HG03103 (cell line): ENCODE measurements around the gene CNOT8.
"Not testable (repeated sequence)": the region's sequence is repeated elsewhere in the genome, so short reads cannot be mapped to it uniquely, and the experiment has no call there.

Source experiments
- ATAC-seq: cut with Tn5 transposase; IDR thresholded peaks from one replicate; pipeline ENCODE4 v1.9.1; 2021; ENCODE audit warnings: low read depth; ENCODE audit not compliant: unreplicated experiment

The CNOT8 gene

DNA sequence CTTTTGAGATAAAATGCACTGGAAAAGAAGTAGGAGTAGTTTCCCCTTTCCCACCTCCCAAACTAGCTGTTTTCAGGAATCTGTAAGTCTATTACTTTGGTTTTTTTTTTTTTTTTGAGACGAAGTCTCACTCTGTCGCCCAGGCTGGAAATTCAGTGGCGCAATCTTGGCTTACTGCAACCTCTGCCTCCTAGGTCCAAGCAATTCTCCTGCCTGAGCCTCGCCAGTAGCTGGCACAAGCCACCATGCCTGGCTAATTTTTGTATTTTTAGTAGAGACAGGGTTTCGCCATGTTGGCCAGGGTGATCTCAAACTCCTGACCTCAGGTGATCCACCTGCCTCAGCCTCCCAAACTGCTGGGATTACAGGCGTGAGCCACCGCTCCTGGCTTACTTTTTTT lies 47.2 kb downstream of the CNOT8 start:
- ATAC-seq, result not testable (repeated sequence)

DNA sequence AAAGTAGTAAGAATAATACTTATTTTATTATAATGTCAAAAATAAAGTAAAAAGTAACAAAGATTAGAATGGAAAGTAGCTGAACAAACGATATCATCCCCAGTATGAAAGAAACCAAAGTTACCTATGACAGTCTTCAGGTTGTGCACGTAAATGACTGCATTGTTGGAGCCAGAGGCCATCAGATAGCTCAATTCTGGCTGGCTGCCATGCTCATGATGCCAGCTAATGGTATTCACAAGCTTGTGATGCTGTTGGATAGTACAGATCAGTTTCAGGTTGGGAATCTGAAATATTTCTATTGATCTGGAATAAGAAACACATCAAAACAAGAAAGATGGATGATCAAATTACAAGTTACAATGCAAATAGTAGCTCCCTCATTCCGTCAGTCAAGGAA lies 58.4 kb downstream of the CNOT8 start:
- ATAC-seq, result no peak

DNA sequence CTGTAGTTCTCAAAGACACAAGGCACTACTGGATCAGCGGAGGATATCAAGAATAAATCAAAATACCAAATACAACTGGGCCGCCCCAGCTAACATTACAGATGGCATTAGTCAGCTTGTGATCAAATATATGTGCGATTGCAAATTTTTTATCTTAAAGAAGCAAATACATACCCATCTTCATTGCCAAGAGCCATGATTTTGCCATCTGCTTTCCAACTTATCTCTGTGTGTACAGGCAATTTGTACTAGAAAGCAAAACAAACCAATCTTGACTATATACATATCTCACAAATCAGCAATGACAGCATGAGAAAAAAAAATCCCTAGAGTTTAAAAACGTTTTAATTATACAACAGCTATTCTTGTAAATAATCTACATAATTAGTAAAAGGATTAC lies 59.3 kb downstream of the CNOT8 start:
- ATAC-seq, result no peak

DNA sequence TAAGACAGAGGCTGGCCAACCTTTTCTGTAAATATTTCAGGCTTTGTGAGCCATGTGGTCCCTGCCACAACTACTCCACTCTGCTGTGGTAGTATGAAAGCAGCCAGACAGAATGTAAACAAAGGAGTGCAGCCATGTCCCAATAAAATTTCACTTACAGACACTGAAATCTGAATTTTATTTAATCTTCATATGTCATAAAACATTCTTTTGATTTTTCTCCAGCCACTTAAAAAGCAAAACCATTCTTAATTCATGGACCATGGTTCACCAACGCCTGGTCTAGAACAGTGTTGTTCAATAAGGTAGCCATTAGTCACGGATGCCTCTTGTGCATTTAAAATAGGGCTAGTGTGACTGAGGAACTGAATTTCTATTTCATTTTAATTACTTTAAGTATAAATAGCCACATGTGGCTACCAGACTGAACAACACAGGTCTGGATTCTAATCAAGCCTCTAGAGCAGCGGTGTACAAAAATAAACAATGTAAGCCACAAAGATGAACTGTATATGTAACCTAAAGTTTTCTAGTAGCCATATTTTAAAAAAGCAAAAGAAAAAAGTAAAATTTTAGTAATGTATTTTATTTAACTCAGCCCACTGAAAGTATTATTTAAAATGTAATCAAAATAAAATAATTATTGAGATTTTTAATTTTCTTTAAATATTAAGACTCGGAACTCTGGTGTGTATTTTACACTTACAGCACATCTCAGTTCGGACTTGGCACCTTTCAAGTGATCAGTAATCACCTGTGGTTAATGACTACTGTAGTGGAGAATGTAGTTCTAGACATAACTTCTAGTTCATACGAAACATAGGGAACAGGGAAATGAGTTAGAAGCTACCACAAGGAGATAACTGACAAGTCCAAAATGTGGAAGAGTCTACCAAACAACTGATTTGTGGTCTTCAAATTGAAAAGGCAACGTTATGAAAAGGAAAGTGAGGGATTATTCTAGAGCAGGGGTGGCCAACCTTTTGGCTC lies 65.3 kb downstream of the CNOT8 start:
- no peak for ATAC-seq
